HepG2 (cell line): Measurements from ENCODE around the gene SEMA3B. TPM values are rescaled to one million over a fixed set of nuclear protein-coding genes. Genes with fewer than 3 reads are reported as not detected.

Source experiments
- ATAC-seq: fragments of 200-7000 bp; cut with Tn5 transposase; 3 replicates; pipeline ENCODE4 v1.9.1; 2020; ENCODE audit warnings: mild to moderate bottlenecking, moderate library complexity
- BruUV-seq: library from RNA; stranded (reverse); fragments of 400-500 nt; replicated peaks from 2 replicates; lab custom pipeline; 2021; lab: Mats Ljungman, UMichigan
- CTCF ChIA-PET: fragments of 300-600 bp; formaldehyde crosslinking; extraction: SDS; loops from one replicate; lab custom pipeline; 2021; ENCODE audit warnings: low total read pairs, inconsistent platforms, low intra/inter-chr PET ratio; lab: Yijun Ruan, JAX
- POLR2A ChIA-PET: fragments of 350-600 bp; sonication (Branson Sonifier 250); formaldehyde crosslinking; loops from one replicate; lab custom pipeline; 2020; ENCODE audit warnings: antibody characterized with exemption, inconsistent platforms; lab: Yijun Ruan, JAX
- DNase-seq: peaks from one replicate; pipeline ENCODE4 v3.0.0-alpha.2; 2015; ENCODE audit warnings: low spot score
- FAIRE-seq: peaks from 3 replicates; lab custom pipeline; 2011; peaks lifted over from hg19 to GRCh38; lab: Jason Lieb, UNC
- H2AFZ ChIP-seq: one replicate; pipeline ENCODE4 v1.6.1; 2011; ENCODE audit warnings: low read length, inconsistent platforms
- H3K27ac ChIP-seq: fragments of 300-600 bp; 3 replicates; pipeline ENCODE4 v1.8.0; 2011; ENCODE audit warnings: mixed run types, mild to moderate bottlenecking, mixed read lengths, low read length, inconsistent platforms; ENCODE audit not compliant: insufficient read depth; ENCODE audit errors: extremely low read length
- H3K27me3 ChIP-seq, 2 experiments: fragments of 200-600 bp in 1 of 2; 2 replicates in 1 of 2; 3 replicates in 1 of 2; pipeline versions ENCODE4 v1.6.0 to v1.8.0; 2011; ENCODE audit warnings: low read length in 2 of 2, mild to moderate bottlenecking in 2 of 2, moderate library complexity in 2 of 2, inconsistent platforms in 1 of 2; ENCODE audit not compliant: insufficient read depth in 2 of 2, control insufficient read depth in 1 of 2
- H3K36me3 ChIP-seq, 2 experiments: fragments of 200-600 bp in 1 of 2; replicated peaks in 1 of 2; 2 replicates in 1 of 2; 3 replicates in 1 of 2; pipeline versions ENCODE4 v1.5.1 to v1.8.0; 2011; ENCODE audit warnings: low read length in 2 of 2, inconsistent platforms in 1 of 2; ENCODE audit not compliant: insufficient read depth in 2 of 2, control insufficient read depth in 1 of 2
- H3K4me1 ChIP-seq: 2 replicates; pipeline ENCODE4 v1.5.1; 2012; ENCODE audit warnings: low read length, inconsistent platforms; ENCODE audit not compliant: insufficient read depth
- H3K4me2 ChIP-seq: 2 replicates; pipeline ENCODE4 v1.6.0; 2011; ENCODE audit warnings: low read depth, low read length, inconsistent platforms
- H3K4me3 ChIP-seq, 3 experiments: fragments of 200-600 bp in 1 of 3; sonication (generic), shearing (Covaris generic) in 1 of 3; replicated peaks in 1 of 3; 2 replicates each; pipeline ENCODE4 v1.5.1; 2011 to 2016; ENCODE audit warnings: low read length in 3 of 3, inconsistent platforms in 2 of 3, low read depth in 2 of 3, mild to moderate bottlenecking in 2 of 3, control low read depth in 1 of 3, mixed read lengths in 1 of 3; ENCODE audit not compliant: insufficient read depth in 1 of 3
- H3K79me2 ChIP-seq: one replicate; pipeline ENCODE4 v1.6.1; 2011; ENCODE audit warnings: low read length, inconsistent platforms; ENCODE audit not compliant: insufficient read depth
- H3K9ac ChIP-seq: 2 replicates; pipeline ENCODE4 v1.6.0; 2011; ENCODE audit warnings: mild to moderate bottlenecking, low read depth, low read length, inconsistent platforms; ENCODE audit not compliant: insufficient read depth
- H3K9me3 ChIP-seq: 2 replicates; pipeline ENCODE4 v1.5.1; 2012; ENCODE audit warnings: mild to moderate bottlenecking, low read length
- H4K20me1 ChIP-seq: 2 replicates; pipeline ENCODE4 v1.6.0; 2011; ENCODE audit warnings: inconsistent platforms, mild to moderate bottlenecking, low read length, moderate library complexity; ENCODE audit not compliant: insufficient read depth
- ASH2L ChIP-seq: fragments of 300-600, 200-600 bp; sonication (generic); IDR thresholded peaks from 2 replicates; pipeline ENCODE4 v1.7.0; 2017; ENCODE audit warnings: low read depth, mild to moderate bottlenecking, moderate library complexity, mixed read lengths, low read length; ENCODE audit not compliant: insufficient read length
- CREM ChIP-seq, 2 experiments: sonication (generic) in 1 of 2; formaldehyde crosslinking in 1 of 2; IDR thresholded peaks; 2 replicates each; pipeline versions ENCODE4 v1.4.0 to v1.6.1; 2016 to 2020; ENCODE audit warnings: antibody characterized with exemption in 1 of 2, mild to moderate bottlenecking in 1 of 2, missing genetic modification reagents in 1 of 2
- DNMT3B ChIP-seq: conservative IDR thresholded peaks from 2 replicates; pipeline ENCODE4 v1.6.1; 2016; ENCODE audit warnings: missing biosample characterization, control low read depth
- FOXP1 ChIP-seq, 2 experiments: fragments of 450-650 bp in 1 of 2; IDR thresholded peaks; 2 replicates each; pipeline ENCODE4 v1.6.1; 2017 to 2018; ENCODE audit warnings: antibody characterized with exemption in 1 of 2
- KAT2B ChIP-seq: fragments of 150-350 bp; IDR thresholded peaks from 2 replicates; pipeline ENCODE4 v1.6.1; 2014; ENCODE audit warnings: low read depth, low read length, borderline replicate concordance
- ZIK1 ChIP-seq: sonication (generic); formaldehyde crosslinking; IDR thresholded peaks from 2 replicates; pipeline ENCODE4 v1.5.0; 2020; ENCODE audit warnings: mild to moderate bottlenecking, low read depth, missing genetic modification reagents, borderline replicate concordance
- ZNF407 ChIP-seq: sonication (generic); formaldehyde crosslinking; IDR thresholded peaks from one replicate; pipeline ENCODE4 v1.5.1; 2020; ENCODE audit warnings: mild to moderate bottlenecking, missing genetic modification reagents; ENCODE audit errors: not compliant biosample characterization
- ZNF512B ChIP-seq: sonication (generic); formaldehyde crosslinking; IDR thresholded peaks from 2 replicates; pipeline ENCODE4 v1.5.1; 2020; ENCODE audit warnings: missing genetic modification reagents, mild to moderate bottlenecking, borderline replicate concordance
- ZSCAN30 ChIP-seq: sonication (generic); formaldehyde crosslinking; IDR thresholded peaks from 2 replicates; pipeline ENCODE4 v1.5.0; 2020; ENCODE audit warnings: mild to moderate bottlenecking, missing genetic modification reagents
- WGBS: methylation state at CpG from one replicate; pipeline ENCODE4 v1.1.6; 2017; ENCODE audit warnings: low lambda C conversion rate; 5-methylcytosine and 5-hydroxymethylcytosine counted together
- in situ Hi-C: cut with HindIII; loops from 2 replicates; pipeline ENCODE4 v1.10.0; 2017; ENCODE audit warnings: low pct_unique_long_range_greater_than_20kb; ENCODE audit not compliant: extremely low pct_ligation_motif_present
- intact Hi-C: fragments of 100-400 bp; cut with micrococcal nuclease; formaldehyde crosslinking; loops from one replicate; pipeline ENCODE4 v1.10.0; 2022; ENCODE audit not compliant: unreplicated experiment
- polyA plus RNA-seq, 8 experiments: library from polyadenylated mRNA; depleted of rRNA in 3 of 8; stranded (reverse) in 7 of 8; unstranded in 1 of 8; fragments of >200 nt; fragmentation: Illumina TruSeq in 4 of 8; extraction: Trizol in 4 of 8; gene quantifications; 2 replicates each; pipeline versions ENCODE4 v1.2.1 to v1.2.3, GENCODE V29; 2011 to 2016; ENCODE audit warnings: low read depth in 4 of 8, missing spikeins in 1 of 8, mixed read lengths in 1 of 8; ENCODE audit not compliant: insufficient read depth in 1 of 8
- total RNA-seq, 5 experiments: library from RNA; depleted of rRNA; stranded (reverse); fragments of >200 nt; fragmentation: Illumina TruSeq; extraction: Trizol; gene quantifications; 2 replicates each; pipeline ENCODE4 v1.2.3, GENCODE V29; 2016; ENCODE audit warnings: low read depth in 1 of 5
- TF ChIP-seq, protein P1 (sequence below): IDR thresholded peaks from 2 replicates; pipeline ENCODE4 v1.6.1; 2016; ENCODE audit warnings: low read depth, control low read depth

SEMA3B gene
- total and polyA plus RNA-seq, 2 of the 13 experiments (the other 11 are each of a cell fraction or from before 2014, with no cell fraction given), result 93.2 to 158 TPM

GRCh38 chr3:50300681-50301254, 31.8 kb downstream of the SEMA3B start:
- intact Hi-C loops, result loop anchor here (5.0 kb wide), 1 partner anchor 38 kb away; no protein-coding TSS in a partner anchor
- in situ Hi-C loops, result no loop called here
- ATAC-seq (no peak), DNase-seq (no peak), FAIRE-seq (no peak)
- CTCF ChIA-PET, result no interaction called here
- H3K4me1 ChIP-seq, result peaks cover 61% of the 10 kb centered on the region
- H3K4me2 ChIP-seq, result peak overlapping the region; percentile 86
- H3K9ac ChIP-seq, result peak overlapping the region; percentile 63
- H3K4me3 ChIP-seq, result peak overlapping the region in 2 of 3 experiments; percentile 25 to 53; a peak in 4 of 6 replicates
- no TSS peak for BruUV-seq
- peaks cover 1 to 3% of the 10 kb centered on the region in 2 experiments; a peak in 2 of 5 replicates for H3K36me3 ChIP-seq
- POLR2A ChIA-PET, result interaction anchor here (0.7 to 7.9 kb wide), 7 partner anchors 8 to 92 kb away, joined by 4 to 222 read pairs (median 31); partner anchors contain the start of genes HYAL2, IFRD2 and TUSC2
- H4K20me1 ChIP-seq, result peaks cover 11% of the 10 kb centered on the region
- no peak overlapping the region for H2AFZ ChIP-seq
- H3K79me2 ChIP-seq, result peaks cover 36% of the 10 kb centered on the region
- peak overlapping the region; percentile 87 for H3K27ac ChIP-seq
- no peaks in the 10 kb centered on the region; a peak in 1 of 5 replicates for H3K27me3 ChIP-seq
- WGBS, result 87% methylated on average over 4 of the region's 6 CpGs
- no peaks in the 10 kb centered on the region for H3K9me3 ChIP-seq
- TF ChIP-seq KAT2B (no peak), ZSCAN30 (CRISPR knock-in tag) (no peak), CREM (IDR thresholded peaks at IDR 0.05) (no peak), CREM (CRISPR knock-in tag; IDR thresholded peaks at IDR 0.05) (no peak), ASH2L (no peak), ZNF512B (no peak), DNMT3B (CRISPR knock-in tag) (no peak), ZNF407 (no peak), FOXP1 (IDR thresholded peaks at IDR 0.05) (no peak), FOXP1 (CRISPR knock-in tag; IDR thresholded peaks at IDR 0.05) (no peak), ZIK1 (CRISPR knock-in tag) (no peak)
- TF ChIP-seq, protein P1, sequence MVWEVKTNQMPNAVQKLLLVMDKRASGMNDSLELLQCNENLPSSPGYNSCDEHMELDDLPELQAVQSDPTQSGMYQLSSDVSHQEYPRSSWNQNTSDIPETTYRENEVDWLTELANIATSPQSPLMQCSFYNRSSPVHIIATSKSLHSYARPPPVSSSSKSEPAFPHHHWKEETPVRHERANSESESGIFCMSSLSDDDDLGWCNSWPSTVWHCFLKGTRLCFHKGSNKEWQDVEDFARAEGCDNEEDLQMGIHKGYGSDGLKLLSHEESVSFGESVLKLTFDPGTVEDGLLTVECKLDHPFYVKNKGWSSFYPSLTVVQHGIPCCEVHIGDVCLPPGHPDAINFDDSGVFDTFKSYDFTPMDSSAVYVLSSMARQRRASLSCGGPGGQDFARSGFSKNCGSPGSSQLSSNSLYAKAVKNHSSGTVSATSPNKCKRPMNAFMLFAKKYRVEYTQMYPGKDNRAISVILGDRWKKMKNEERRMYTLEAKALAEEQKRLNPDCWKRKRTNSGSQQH (CRISPR knock-in tag), result no peak
